HuH-7.5 (cell line): ENCODE measurements around the gene PTPRD.

Experiments
- DNase-seq: peaks from one replicate; pipeline ENCODE4 v3.0.0; 2011; ENCODE audit warnings: low spot score

Gene PTPRD

GRCh38 chr9:8329561-8330283, 2283.1 kb downstream of the PTPRD start:
- DNase-seq, result no peak

- no peak for DNase-seq
Measured at GRCh38 chr9:8315211-8315610, 2297.6 kb downstream of the PTPRD start.

- no peak for DNase-seq
Measured at GRCh38 chr9:8309258-8309657, 2303.5 kb downstream of the PTPRD start.

- no peak for DNase-seq
Measured at GRCh38 chr9:8304720-8305119, 2308.1 kb downstream of the PTPRD start.

GRCh38 chr9:8301296-8301695, 2311.5 kb downstream of the PTPRD start:
- no peak for DNase-seq

- DNase-seq, result no peak
Measured at GRCh38 chr9:8297047-8297446, 2315.8 kb downstream of the PTPRD start.

- no peak for DNase-seq
Measured at GRCh38 chr9:8292657-8293056, 2320.1 kb downstream of the PTPRD start.

- no peak for DNase-seq
Measured at GRCh38 chr9:8289681-8290080, 2323.1 kb downstream of the PTPRD start.

GRCh38 chr9:8287970-8288369, 2324.8 kb downstream of the PTPRD start:
- DNase-seq, result no peak

GRCh38 chr9:8287501-8287900, 2325.3 kb downstream of the PTPRD start:
- no peak for DNase-seq

- DNase-seq, result no peak
Measured at GRCh38 chr9:8284884-8285283, 2327.9 kb downstream of the PTPRD start.

- no peak for DNase-seq
Measured at GRCh38 chr9:8282535-8282934, 2330.3 kb downstream of the PTPRD start.

- no peak for DNase-seq
Measured at GRCh38 chr9:8280811-8281210, 2332.0 kb downstream of the PTPRD start.

GRCh38 chr9:8278048-8278447, 2334.8 kb downstream of the PTPRD start:
- no peak for DNase-seq

- no peak for DNase-seq
Measured at GRCh38 chr9:8270235-8270634, 2342.6 kb downstream of the PTPRD start.

GRCh38 chr9:8268881-8269280, 2343.9 kb downstream of the PTPRD start:
- no peak for DNase-seq

GRCh38 chr9:8268216-8268878, 2344.5 kb downstream of the PTPRD start:
- DNase-seq, result no peak

GRCh38 chr9:8267636-8268035, 2345.2 kb downstream of the PTPRD start:
- DNase-seq, result no peak

GRCh38 chr9:8266861-8267260, 2345.9 kb downstream of the PTPRD start:
- DNase-seq, result no peak

GRCh38 chr9:8265281-8265680, 2347.5 kb downstream of the PTPRD start:
- no peak for DNase-seq
